Trophoblast cell (in vitro differentiated cells and primary cell): ENCODE measurements around the gene LRRFIP1.
"Not testable (repeated sequence)": the region's sequence is repeated elsewhere in the genome, so short reads cannot be mapped to it uniquely, and the experiment has no call there.

ENCODE experiments used
- DNase-seq, 2 donors: peaks; one replicate each; pipeline ENCODE4 v3.0.0-alpha.2; 2016
- H2AFZ ChIP-seq: 2 replicates; pipeline ENCODE4 v1.6.1; 2013; ENCODE audit warnings: low read length, moderate library complexity, mild to moderate bottlenecking; ENCODE audit not compliant: insufficient read depth, poor library complexity
- H2AK5ac ChIP-seq: 2 replicates; pipeline ENCODE4 v1.6.1; 2013; ENCODE audit warnings: mild to moderate bottlenecking, low read length
- H2BK120ac ChIP-seq: 2 replicates; pipeline ENCODE4 v1.6.1; 2013; ENCODE audit warnings: low read length, mild to moderate bottlenecking, moderate library complexity; ENCODE audit not compliant: insufficient read depth, poor library complexity
- H2BK12ac ChIP-seq: 2 replicates; pipeline ENCODE4 v1.6.1; 2013; ENCODE audit warnings: mild to moderate bottlenecking, low read length, moderate library complexity
- H2BK5ac ChIP-seq: 2 replicates; pipeline ENCODE4 v1.6.1; 2013; ENCODE audit warnings: low read length, low read depth, moderate library complexity, mild to moderate bottlenecking; ENCODE audit not compliant: poor library complexity
- H3K14ac ChIP-seq: 2 replicates; pipeline ENCODE4 v1.6.1; 2013; ENCODE audit warnings: mild to moderate bottlenecking, low read length
- H3K18ac ChIP-seq: 2 replicates; pipeline ENCODE4 v1.6.1; 2013; ENCODE audit warnings: mild to moderate bottlenecking, low read length
- H3K23ac ChIP-seq: 2 replicates; pipeline ENCODE4 v1.6.1; 2013; ENCODE audit warnings: low read length
- H3K27ac ChIP-seq: 2 replicates; pipeline ENCODE4 v1.5.1; 2013; ENCODE audit warnings: low read depth, mild to moderate bottlenecking, inconsistent platforms, low read length, moderate library complexity
- H3K27me3 ChIP-seq: 2 replicates; pipeline ENCODE4 v1.6.1; 2013; ENCODE audit warnings: inconsistent platforms, mild to moderate bottlenecking, low read length, moderate library complexity; ENCODE audit not compliant: insufficient read depth
- H3K36me3 ChIP-seq, 2 experiments: 1 replicate in 1 of 2; 2 replicates in 1 of 2; pipeline ENCODE4 v1.6.1; 2013; ENCODE audit warnings: low read length in 2 of 2, mild to moderate bottlenecking in 2 of 2, moderate library complexity in 1 of 2; ENCODE audit not compliant: insufficient read depth in 2 of 2, control insufficient read depth in 1 of 2
- H3K4ac ChIP-seq: 2 replicates; pipeline ENCODE4 v1.6.1; 2013; ENCODE audit warnings: low read depth, mild to moderate bottlenecking, low read length, moderate library complexity
- H3K4me1 ChIP-seq, 2 experiments: 1 replicate in 1 of 2; 2 replicates in 1 of 2; pipeline ENCODE4 v1.6.1; 2013; ENCODE audit warnings: low read length in 2 of 2, mild to moderate bottlenecking in 2 of 2, moderate library complexity in 1 of 2; ENCODE audit not compliant: insufficient read depth in 2 of 2, control insufficient read depth in 1 of 2
- H3K4me2 ChIP-seq: 2 replicates; pipeline ENCODE4 v1.6.1; 2013; ENCODE audit warnings: inconsistent platforms, mild to moderate bottlenecking, low read length, moderate library complexity
- H3K4me3 ChIP-seq: 2 replicates; pipeline ENCODE4 v1.5.1; 2013; ENCODE audit warnings: mild to moderate bottlenecking, low read depth, low read length, inconsistent platforms
- H3K79me1 ChIP-seq: one replicate; pipeline ENCODE4 v1.6.1; 2013; ENCODE audit warnings: low read length
- H3K79me2 ChIP-seq: 2 replicates; pipeline ENCODE4 v1.6.1; 2013; ENCODE audit warnings: low read length, mild to moderate bottlenecking; ENCODE audit not compliant: control insufficient read depth, insufficient read depth, poor library complexity
- H3K9ac ChIP-seq: 2 replicates; pipeline ENCODE4 v1.6.1; 2013; ENCODE audit warnings: mild to moderate bottlenecking, low read length
- H3K9me3 ChIP-seq: 2 replicates; pipeline ENCODE4 v1.6.1; 2013; ENCODE audit warnings: low read depth, mild to moderate bottlenecking, control low read depth, inconsistent platforms, low read length; ENCODE audit not compliant: insufficient read depth
- H4K12ac ChIP-seq: 2 replicates; pipeline ENCODE4 v1.6.1; 2013; ENCODE audit warnings: low read depth, mild to moderate bottlenecking, low read length, moderate library complexity
- H4K8ac ChIP-seq: 2 replicates; pipeline ENCODE4 v1.6.1; 2013; ENCODE audit warnings: low read depth, mild to moderate bottlenecking, low read length, moderate library complexity
- H4K91ac ChIP-seq: one replicate; pipeline ENCODE4 v1.6.1; 2013; ENCODE audit warnings: low read depth, mild to moderate bottlenecking, low read length, moderate library complexity
- WGBS: extraction: QIAGEN DNeasy Blood & Tissue Kit; methylation state at CpG from one replicate; pipeline ENCODE4 v1.1.7; 2013; ENCODE audit warnings: missing lambda C conversion rate; ENCODE audit not compliant: insufficient read length, insufficient coverage; ENCODE audit errors: extremely low coverage; 5-methylcytosine and 5-hydroxymethylcytosine counted together

The LRRFIP1 gene

DNA sequence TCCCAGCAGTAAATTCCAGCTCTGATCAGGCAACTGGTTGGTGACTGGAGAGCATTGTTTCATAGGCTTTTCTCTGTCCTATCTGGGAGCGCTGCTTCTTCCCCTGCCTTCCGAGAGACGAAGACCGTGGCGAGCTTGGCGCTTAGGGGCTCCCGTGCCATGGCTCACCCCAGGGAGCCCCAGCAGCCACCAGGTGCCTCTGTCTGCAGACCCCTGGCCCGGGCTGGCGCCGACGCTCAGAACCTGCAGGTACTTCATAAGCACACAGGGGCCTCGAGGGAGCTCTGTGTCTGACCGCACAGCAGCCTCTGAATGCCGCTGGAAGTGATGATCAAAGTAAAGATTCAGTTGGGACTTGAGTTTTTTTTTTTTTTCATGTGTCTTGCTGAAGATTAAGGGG lies 152.1 kb downstream of the LRRFIP1 start:
- peaks cover 31 to 38% of the 10 kb centered on the region in 2 experiments for H3K36me3 ChIP-seq
- no peak overlapping the region for H3K23ac ChIP-seq
- H3K27me3 ChIP-seq: no peaks in the 10 kb centered on the region
- H2BK12ac ChIP-seq: no peak overlapping the region
- no peak overlapping the region for H3K4me3 ChIP-seq
- H3K4ac ChIP-seq: no peak overlapping the region
- WGBS: no CpG with 5 or more reads among the region's 14 CpGs
- no peak overlapping the region for H2AFZ ChIP-seq
- H4K91ac ChIP-seq: no peak overlapping the region
- no peak overlapping the region for H2BK120ac ChIP-seq
- H3K79me2 ChIP-seq: no peaks in the 10 kb centered on the region
- no peak overlapping the region for H3K9ac ChIP-seq
- H3K9me3 ChIP-seq: peaks cover 9% of the 10 kb centered on the region
- no peak for DNase-seq
- no peak overlapping the region for H2AK5ac ChIP-seq
- H4K12ac ChIP-seq: no peak overlapping the region
- no peak overlapping the region for H3K14ac ChIP-seq
- no peak overlapping the region for H4K8ac ChIP-seq
- no peak overlapping the region for H2BK5ac ChIP-seq
- H3K18ac ChIP-seq: no peak overlapping the region
- H3K27ac ChIP-seq: no peak overlapping the region
- H3K4me1 ChIP-seq: no peaks in the 10 kb centered on the region
- H3K4me2 ChIP-seq: no peak overlapping the region
- H3K79me1 ChIP-seq: no peaks in the 10 kb centered on the region

DNA sequence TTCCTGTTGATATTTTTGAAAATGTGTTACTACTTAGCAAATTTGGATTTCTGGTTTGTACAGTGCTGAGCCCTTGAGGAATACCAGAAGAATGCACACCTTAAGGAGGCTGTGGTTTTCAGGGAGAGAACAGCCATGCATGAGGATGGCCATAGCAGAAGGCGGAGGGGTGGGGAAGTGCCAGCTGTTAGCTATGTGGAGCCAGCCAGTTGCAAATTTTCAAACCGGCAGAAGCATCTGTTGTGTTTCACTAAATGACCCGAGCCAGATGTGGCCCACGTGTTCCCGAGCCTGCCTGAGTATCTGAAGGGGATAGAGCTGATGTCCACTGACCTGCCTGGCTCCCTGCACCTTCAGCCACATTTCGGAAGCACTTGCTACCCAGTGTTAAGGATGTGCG lies 154.8 kb downstream of the LRRFIP1 start:
- H2AFZ ChIP-seq: no peak overlapping the region
- H2BK120ac ChIP-seq: no peak overlapping the region
- H3K4me3 ChIP-seq: no peak overlapping the region
- no peak overlapping the region for H3K4ac ChIP-seq
- peaks cover 16% of the 10 kb centered on the region for H3K9me3 ChIP-seq
- H3K79me2 ChIP-seq: no peaks in the 10 kb centered on the region
- no peak for DNase-seq
- no CpG with 5 or more reads among the region's 7 CpGs for WGBS
- H3K79me1 ChIP-seq: no peaks in the 10 kb centered on the region
- H3K36me3 ChIP-seq: peaks cover 26 to 29% of the 10 kb centered on the region in 2 experiments
- no peak overlapping the region for H3K23ac ChIP-seq
- no peak overlapping the region for H4K12ac ChIP-seq
- H2BK5ac ChIP-seq: no peak overlapping the region
- H3K9ac ChIP-seq: no peak overlapping the region
- no peak overlapping the region for H4K91ac ChIP-seq
- H3K27me3 ChIP-seq: no peaks in the 10 kb centered on the region
- no peak overlapping the region for H3K4me2 ChIP-seq
- H3K18ac ChIP-seq: no peak overlapping the region
- no peak overlapping the region for H3K27ac ChIP-seq
- no peak overlapping the region for H2AK5ac ChIP-seq
- no peak overlapping the region for H4K8ac ChIP-seq
- H2BK12ac ChIP-seq: no peak overlapping the region
- H3K4me1 ChIP-seq: no peaks in the 10 kb centered on the region
- H3K14ac ChIP-seq: no peak overlapping the region

DNA sequence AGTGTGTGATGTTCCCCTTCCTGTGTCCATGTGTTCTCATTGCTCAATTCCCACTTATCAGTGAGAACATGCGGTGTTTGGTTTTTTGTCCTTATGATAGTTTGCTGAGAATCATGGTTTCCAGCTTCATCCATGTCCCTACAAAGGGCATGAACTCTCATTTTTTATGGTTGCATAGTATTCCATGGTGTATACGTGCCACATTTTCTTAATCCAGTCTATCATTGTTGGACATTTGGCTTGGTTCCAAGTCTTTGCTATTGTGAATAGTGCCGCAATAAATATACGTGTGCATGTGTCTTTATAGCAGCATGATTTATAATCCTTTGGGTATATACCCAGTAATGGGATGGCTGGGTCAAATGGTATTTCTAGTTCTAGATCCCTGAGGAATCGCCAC lies 156.3 kb downstream of the LRRFIP1 start:
- not testable (repeated sequence) for H4K12ac ChIP-seq
- no CpG with 5 or more reads among the region's 5 CpGs for WGBS

DNA sequence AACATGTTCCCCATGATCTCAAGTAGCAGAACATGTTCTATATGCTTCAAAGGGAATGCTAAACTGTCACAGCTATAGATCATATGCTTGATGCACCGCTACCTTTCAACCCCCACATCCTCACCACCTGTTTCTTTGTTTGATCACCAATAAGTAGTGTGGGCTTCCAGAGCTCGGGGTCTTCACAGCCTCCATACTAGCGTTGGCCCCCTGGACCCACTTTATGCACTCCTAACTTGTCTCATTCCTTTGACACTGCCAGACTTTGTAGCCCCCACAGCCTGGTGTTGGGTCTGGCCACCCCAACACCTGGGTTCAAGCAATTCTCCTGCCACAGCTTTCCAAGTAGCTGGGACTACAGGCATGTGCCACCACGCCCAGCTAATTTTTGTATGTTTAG lies 159.5 kb downstream of the LRRFIP1 start:
- Histone ChIP-seq H3K4me2 (no peak overlapping the region), H3K27me3 (no peaks in the 10 kb centered on the region), H2AK5ac (no peak overlapping the region), H3K79me1 (no peaks in the 10 kb centered on the region), H3K4ac (no peak overlapping the region), H3K23ac (no peak overlapping the region), H4K91ac (no peak overlapping the region), H3K9ac (no peak overlapping the region), H3K14ac (no peak overlapping the region), H2BK120ac (no peak overlapping the region), H3K79me2 (no peaks in the 10 kb centered on the region), H4K8ac (no peak overlapping the region), H4K12ac (no peak overlapping the region), H2AFZ (no peak overlapping the region), H2BK5ac (no peak overlapping the region), H3K18ac (no peak overlapping the region), H3K4me3 (no peak overlapping the region), H3K27ac (no peak overlapping the region), H2BK12ac (no peak overlapping the region), H3K9me3 (peaks cover 12% of the 10 kb centered on the region), H3K36me3 (peaks cover 3 to 10% of the 10 kb centered on the region in 2 experiments), H3K4me1 (no peaks in the 10 kb centered on the region)
- no CpG with 5 or more reads among the region's 4 CpGs for whole genome bisulfite sequencing
- no peak for DNase-seq

More for the DNA sequence above, 156.3 kb downstream of the LRRFIP1 start:
- not testable (repeated sequence) for H3K23ac ChIP-seq, H2AFZ ChIP-seq, H4K91ac ChIP-seq, H3K27ac ChIP-seq, H4K8ac ChIP-seq, H3K9ac ChIP-seq, H2BK12ac ChIP-seq, DNase-seq, H3K4me1 ChIP-seq, H2AK5ac ChIP-seq, H3K27me3 ChIP-seq, H3K4ac ChIP-seq, H3K4me2 ChIP-seq, H3K4me3 ChIP-seq, H3K14ac ChIP-seq, H2BK5ac ChIP-seq, H3K79me1 ChIP-seq, H3K18ac ChIP-seq, H3K79me2 ChIP-seq, H2BK120ac ChIP-seq
- H3K9me3 ChIP-seq: peaks cover 12% of the 10 kb centered on the region
- H3K36me3 ChIP-seq: peaks cover 21 to 25% of the 10 kb centered on the region in 2 experiments
